ENCODE results near the gene SLC12A3. TPM values are rescaled to one million over a fixed set of nuclear protein-coding genes. Genes with fewer than 3 reads are reported as not detected.

The SLC12A3 gene
- total RNA-seq, 2 donors from 2014 or later: not detected

DNA sequence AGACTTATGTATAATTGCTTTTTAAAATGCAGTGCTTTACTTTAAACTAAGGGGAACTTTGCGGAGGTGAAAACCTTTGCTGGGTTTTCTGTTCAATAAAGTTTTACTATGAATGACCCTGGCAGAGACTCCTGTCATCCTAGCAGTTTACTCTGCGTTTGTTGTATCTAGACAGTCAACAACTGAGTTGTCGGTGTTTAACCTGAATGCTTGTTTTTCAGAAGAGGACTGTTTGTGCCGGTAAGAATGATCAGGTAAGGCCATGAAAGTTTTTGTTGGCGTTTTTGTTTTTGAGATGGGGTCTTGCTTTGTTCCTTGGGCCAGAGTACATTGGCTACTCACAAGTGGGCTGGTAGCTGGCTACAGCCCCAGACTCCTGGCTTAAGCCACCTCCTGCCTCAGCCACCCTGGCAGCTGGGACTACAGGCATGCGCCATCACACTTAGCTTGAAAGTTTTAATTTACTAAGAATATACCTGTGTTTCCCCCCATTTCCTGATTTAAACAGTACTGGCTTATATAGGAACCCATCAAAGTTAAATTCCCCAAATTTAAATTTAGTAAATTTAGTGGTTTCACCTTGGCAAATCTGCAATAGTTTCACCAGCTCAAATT, 78.9 kb downstream of the SLC12A3 start:
- H3K9me3 ChIP-seq (ENCODE audit: control insufficient read depth, low read length, poor library complexity, severe bottlenecking): no peaks in the 10 kb centered on the region
- ATAC-seq (no peak), DNase-seq (no peak)
- Mint-ChIP-seq H3K4me1 (peaks cover 21% of the 10 kb centered on the region), H3K27ac (peak overlapping the region; percentile 86), H3K36me3 (ENCODE audit: low read depth) (peaks cover 3% of the 10 kb centered on the region), H3K4me3 (no peak overlapping the region), H3K27me3 (no peaks in the 10 kb centered on the region)

DNA sequence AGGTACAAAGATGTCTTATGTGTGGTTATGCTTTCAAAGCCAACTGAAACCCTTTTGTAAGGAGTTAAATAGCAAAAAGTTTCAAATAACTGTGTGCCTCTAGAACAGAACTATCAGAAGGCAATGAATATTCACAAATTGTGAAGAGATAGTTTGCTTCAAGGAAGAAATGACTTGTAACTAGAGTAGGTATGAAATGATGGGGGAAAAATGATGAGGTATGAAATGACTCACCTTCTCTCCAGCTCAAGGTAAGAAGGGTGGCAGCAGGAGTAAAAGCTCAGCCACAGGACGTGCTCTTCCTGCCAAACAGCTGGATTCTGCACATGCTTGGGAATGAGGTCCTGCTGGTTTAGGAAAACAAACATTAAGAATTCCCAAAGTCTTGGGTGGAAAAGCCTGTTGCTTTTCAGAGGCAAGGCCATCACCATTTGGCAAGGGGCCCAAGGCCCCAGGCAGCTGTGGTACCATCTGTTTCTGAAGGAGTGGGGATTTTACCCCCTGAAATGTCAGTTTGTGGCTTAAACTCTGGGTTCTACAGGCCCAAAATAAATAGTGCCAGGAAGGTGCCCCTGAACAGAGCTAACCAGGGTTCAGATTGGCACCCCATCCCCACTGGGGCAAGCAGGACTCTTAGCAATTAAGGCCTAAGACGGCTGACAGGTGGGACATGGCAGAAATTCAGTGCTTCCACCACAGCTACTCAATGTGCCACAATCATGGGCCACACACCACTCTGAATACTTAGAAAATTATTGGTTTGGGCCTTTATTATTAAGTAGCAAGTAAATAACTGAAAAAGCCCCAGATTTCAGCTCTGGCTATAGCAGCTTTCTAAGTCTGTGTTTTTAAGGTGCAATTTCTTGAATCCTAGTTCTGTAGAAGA, 80.2 kb downstream of the SLC12A3 start:
- Mint-ChIP-seq H3K36me3 (ENCODE audit: low read depth) (peaks cover 3% of the 10 kb centered on the region), H3K4me1 (peaks cover 12% of the 10 kb centered on the region), H3K27ac (peak overlapping the region; percentile 86), H3K27me3 (no peaks in the 10 kb centered on the region), H3K4me3 (no peak overlapping the region)
- ATAC-seq (no peak), DNase-seq (no peak)
- no peaks in the 10 kb centered on the region for H3K9me3 ChIP-seq (ENCODE audit: control insufficient read depth, low read length, poor library complexity, severe bottlenecking)

DNA sequence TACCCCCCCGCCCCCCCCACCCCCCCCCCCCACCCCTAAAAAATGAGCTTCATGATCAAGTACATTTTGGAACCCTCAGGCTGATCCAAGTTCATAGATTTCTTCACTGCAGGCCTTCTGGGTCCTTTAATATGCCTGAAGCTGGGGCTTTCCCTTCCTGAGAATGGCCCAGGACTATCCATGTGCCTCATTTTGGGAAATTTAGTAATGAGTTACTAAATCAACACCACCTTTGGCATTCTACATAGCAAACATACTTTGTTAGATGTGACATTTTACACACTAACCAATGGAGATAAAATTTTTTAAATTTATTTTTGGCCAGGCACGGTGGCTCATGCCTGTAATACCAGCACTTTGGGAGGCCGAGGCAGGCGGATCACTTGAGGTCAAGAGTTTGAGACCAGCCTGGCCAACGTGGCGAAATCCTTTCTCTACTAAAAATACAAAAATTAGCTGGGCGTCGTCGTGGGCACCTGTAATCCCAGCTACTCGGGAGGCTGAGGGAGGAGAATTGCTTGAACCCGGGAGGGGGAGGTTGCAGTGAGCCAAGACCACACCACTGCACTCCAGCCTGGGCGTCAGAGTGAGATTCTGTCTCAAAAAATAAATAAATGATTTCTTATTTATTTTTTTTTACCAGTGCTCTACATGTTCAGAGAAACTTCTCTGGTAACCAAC, 81.0 kb downstream of the SLC12A3 start:
- peaks cover 3% of the 10 kb centered on the region for H3K36me3 Mint-ChIP-seq (ENCODE audit: low read depth)
- peaks cover 17% of the 10 kb centered on the region for H3K4me1 Mint-ChIP-seq

DNA sequence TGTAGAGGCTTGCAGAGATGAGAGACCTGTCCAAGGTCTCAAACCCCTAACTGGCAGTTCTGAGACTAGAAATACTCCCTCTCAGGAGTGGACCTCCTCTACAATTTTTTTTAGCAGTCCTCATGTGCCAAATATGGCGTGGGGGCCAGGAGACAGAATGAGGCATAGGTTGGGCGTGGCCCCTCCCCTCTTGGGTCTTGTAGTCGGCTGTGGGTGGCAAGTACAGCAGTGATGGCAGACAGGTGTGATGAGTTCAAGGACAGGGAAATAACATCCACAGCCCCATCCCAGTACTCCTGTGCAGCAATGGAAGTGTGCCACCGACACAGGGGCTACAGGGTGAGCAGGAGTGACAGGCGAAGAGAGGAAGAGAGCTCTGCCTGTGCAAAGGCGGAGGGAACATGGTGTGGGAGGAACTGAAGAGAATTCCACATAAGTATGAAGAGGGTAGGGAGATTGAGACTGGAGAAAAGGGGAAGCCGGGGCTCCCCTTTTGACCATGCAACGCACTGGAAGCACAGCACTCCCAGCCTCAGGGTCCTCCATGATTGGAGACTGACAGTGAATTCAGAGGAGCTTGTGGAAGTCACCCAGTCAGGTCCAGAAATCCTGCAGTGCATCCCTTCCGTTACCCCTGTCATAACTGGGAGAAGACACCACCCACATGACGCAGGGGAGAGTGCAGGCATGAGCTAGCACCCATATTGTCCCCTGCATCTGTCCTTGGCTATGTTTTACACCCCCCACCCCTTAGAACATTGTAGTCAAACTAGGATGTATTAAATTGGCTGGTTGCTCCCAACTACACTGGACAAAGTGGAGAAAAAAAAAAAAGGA, 82.0 kb downstream of the SLC12A3 start:
- H3K36me3 Mint-ChIP-seq (ENCODE audit: low read depth): peaks cover 3% of the 10 kb centered on the region
- DNase-seq (no peak), ATAC-seq (no peak)
- H3K27me3 Mint-ChIP-seq: no peaks in the 10 kb centered on the region
- no peaks in the 10 kb centered on the region for H3K9me3 ChIP-seq (ENCODE audit: control insufficient read depth, low read length, poor library complexity, severe bottlenecking)
- no peak overlapping the region for H3K27ac Mint-ChIP-seq
- peaks cover 21% of the 10 kb centered on the region for H3K4me1 Mint-ChIP-seq
- H3K4me3 Mint-ChIP-seq: no peak overlapping the region

More for the DNA sequence above, 81.0 kb downstream of the SLC12A3 start:
- no peak overlapping the region for H3K4me3 Mint-ChIP-seq
- H3K27me3 Mint-ChIP-seq: no peaks in the 10 kb centered on the region
- H3K9me3 ChIP-seq (ENCODE audit: control insufficient read depth, low read length, poor library complexity, severe bottlenecking): no peaks in the 10 kb centered on the region
- no peak for ATAC-seq
- no peak for DNase-seq
- no peak overlapping the region for H3K27ac Mint-ChIP-seq

DNA sequence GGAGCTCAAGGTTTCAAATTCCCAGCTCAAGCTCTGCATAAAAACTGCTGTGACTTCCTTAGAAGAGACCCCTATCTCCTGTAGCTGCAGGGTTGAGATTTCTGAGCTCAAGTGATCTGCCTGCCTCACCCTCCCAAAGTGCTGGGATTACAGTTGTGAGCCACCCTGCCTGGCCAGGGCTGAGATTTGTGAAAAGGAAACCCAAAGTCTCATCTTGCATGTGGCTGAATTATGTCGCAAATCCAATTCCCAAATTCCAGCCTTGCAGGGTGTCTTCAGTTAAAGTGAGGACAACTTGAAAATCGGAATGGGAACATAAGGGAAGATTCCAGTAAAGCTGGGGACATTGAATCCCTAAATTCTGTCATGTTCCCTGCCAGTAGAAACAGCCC, 82.6 kb downstream of the SLC12A3 start:
- peak overlapping the region; percentile 69 for H3K27ac Mint-ChIP-seq
- no peaks in the 10 kb centered on the region for H3K27me3 Mint-ChIP-seq
- H3K4me3 Mint-ChIP-seq: no peak overlapping the region
- no peaks in the 10 kb centered on the region for H3K9me3 ChIP-seq (ENCODE audit: control insufficient read depth, low read length, poor library complexity, severe bottlenecking)
- peaks cover 21% of the 10 kb centered on the region for H3K4me1 Mint-ChIP-seq
- peaks cover 3% of the 10 kb centered on the region for H3K36me3 Mint-ChIP-seq (ENCODE audit: low read depth)
- DNase-seq (no peak), ATAC-seq (no peak)

DNA sequence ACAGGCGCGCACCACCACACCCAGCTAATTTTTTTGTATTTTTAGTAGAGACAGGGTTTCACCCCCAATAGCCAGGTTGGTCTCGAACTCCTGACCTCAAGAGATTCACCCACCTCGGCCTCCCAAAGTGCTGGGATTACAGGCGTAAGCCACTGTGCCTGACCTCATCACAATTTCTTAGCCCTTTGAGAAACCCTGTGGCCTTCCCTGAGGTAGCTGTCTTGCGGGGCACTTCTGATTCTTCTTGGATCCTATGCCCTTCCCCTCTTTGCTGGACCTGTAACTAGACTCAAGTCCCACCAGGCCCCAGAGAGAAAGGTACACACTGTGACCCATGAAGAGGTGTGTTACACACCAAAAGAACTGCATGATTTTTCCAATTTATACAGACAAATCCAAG, 83.2 kb downstream of the SLC12A3 start:
- Mint-ChIP-seq H3K27ac (peak overlapping the region; percentile 69), H3K36me3 (ENCODE audit: low read depth) (peaks cover 3% of the 10 kb centered on the region), H3K4me1 (peaks cover 18% of the 10 kb centered on the region), H3K27me3 (no peaks in the 10 kb centered on the region), H3K4me3 (no peak overlapping the region)
- no peak for ATAC-seq
- DNase-seq: no peak
- H3K9me3 ChIP-seq (ENCODE audit: control insufficient read depth, low read length, poor library complexity, severe bottlenecking): no peaks in the 10 kb centered on the region

DNA sequence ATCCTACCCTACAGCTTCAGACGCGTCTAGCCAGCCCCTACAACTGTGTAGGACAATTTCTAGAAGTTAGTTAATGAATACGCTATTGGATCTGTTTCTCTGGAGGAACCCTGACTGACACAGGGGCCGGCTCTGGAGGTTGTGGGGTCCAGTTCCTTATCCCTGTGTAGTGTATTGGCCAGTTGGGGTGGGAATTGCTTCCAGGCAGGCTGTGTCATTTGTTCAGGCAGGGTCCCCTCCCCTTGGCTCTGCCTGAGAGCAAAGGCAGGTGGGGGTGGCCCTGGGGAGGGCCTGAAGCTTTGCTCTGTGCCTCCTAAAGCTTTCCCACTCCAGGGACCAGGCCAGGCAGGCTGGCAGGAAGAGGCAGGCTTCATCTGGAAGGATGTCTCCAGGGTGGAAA, 85.0 kb downstream of the SLC12A3 start:
- no peaks in the 10 kb centered on the region for H3K9me3 ChIP-seq (ENCODE audit: control insufficient read depth, low read length, poor library complexity, severe bottlenecking)
- Mint-ChIP-seq H3K4me1 (peaks cover 14% of the 10 kb centered on the region), H3K27ac (peak overlapping the region; percentile 92), H3K4me3 (no peak overlapping the region), H3K27me3 (no peaks in the 10 kb centered on the region), H3K36me3 (ENCODE audit: low read depth) (peaks cover 3% of the 10 kb centered on the region)
- no peak for ATAC-seq
- DNase-seq: no peak

DNA sequence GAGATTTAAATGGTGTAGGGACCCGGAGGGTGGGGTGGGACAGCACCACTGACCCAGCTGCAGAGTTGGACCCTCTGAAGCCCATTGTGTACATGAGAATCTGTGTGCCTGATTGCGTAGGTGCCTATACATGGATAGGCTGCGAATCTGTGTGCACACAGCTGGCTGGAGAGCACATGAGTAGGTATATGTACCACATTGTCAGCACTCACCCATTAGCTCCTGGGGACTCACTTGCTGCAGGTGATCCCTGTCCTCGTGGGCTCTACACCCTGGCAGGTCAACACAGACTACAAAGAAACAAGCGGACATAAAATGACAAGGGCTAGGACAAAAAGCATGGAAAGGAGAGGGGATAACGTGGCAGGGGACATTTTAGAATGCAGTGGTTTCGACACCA, 85.4 kb downstream of the SLC12A3 start:
- no peaks in the 10 kb centered on the region for H3K27me3 Mint-ChIP-seq
- H3K27ac Mint-ChIP-seq: peak overlapping the region; percentile 92
- no peak overlapping the region for H3K4me3 Mint-ChIP-seq

DNA sequence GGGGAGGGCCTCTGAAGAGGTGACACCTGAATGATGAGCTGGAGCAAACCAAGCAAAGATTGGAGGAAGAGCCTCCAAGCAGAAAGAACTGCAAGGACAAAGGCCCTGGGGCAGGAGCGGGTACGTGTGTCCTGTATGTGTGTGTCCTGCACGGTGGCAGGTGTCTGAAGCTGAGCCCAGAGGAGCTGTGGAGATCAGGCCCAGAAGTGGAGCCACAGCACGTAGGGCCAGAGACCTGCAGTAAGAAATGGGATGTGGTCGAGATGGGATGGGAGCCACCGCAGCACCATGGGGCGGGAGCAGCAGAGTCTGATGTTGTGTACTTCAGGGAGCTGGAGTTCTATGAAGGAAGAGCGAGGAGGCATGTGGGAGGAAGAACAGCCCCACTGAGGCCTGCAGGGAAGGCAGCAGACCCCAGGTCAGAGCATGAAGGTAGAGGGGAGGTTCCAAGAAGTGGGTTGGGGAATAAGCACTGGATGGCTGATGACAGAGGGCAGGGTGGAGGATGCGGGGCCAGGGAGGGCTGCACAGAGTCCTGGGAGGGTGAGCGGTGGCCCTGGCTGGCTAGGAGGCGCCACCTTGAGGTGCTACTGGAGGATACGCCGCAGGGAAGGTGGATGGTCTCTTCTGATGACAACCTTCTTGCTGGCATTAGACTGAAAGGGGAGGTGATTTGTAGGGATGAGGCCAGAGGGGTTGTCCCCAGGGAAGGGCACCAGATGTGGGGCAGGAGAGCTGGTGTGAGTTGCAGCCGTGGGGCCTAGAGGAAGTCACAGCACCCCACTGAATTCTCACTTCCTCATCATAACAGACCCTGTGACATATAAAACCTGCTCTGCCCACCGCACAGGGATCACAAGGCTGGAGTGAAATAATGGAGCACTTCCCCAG, 86.1 kb downstream of the SLC12A3 start:
- H3K9me3 ChIP-seq (ENCODE audit: control insufficient read depth, low read length, poor library complexity, severe bottlenecking): no peaks in the 10 kb centered on the region
- Mint-ChIP-seq H3K36me3 (ENCODE audit: low read depth) (peaks cover 3% of the 10 kb centered on the region), H3K27ac (peak overlapping the region; percentile 92), H3K4me1 (peaks cover 14% of the 10 kb centered on the region), H3K4me3 (no peak overlapping the region), H3K27me3 (no peaks in the 10 kb centered on the region)
- DNase-seq (peak; percentile 23 to 30 (median 28)), ATAC-seq (peak; percentile 79)

More for the DNA sequence above, 85.4 kb downstream of the SLC12A3 start:
- Mint-ChIP-seq H3K4me1 (peaks cover 14% of the 10 kb centered on the region), H3K36me3 (ENCODE audit: low read depth) (peaks cover 3% of the 10 kb centered on the region)
- ATAC-seq (no peak), DNase-seq (no peak)
- no peaks in the 10 kb centered on the region for H3K9me3 ChIP-seq (ENCODE audit: control insufficient read depth, low read length, poor library complexity, severe bottlenecking)

DNA sequence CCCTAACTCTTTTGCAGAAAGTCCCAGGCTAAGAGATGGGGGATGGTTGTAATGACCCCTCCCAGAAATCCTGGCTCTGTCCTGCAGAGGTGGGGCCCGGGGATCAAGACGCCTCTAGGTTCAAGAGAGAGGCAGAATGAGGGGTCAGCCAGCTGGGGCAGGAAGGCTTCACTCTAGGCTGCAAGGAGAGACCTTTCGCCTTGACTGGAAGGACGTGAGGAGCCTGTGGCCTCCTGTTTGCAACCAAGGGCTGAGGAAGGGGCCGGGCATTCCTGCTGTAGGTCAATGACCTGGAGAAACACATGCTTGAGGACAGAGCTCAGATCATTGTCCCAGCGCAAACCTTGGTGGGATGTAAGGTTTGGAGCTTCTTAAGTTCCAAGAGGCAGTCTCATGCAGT, 88.0 kb downstream of the SLC12A3 start:
- Mint-ChIP-seq H3K27me3 (no peaks in the 10 kb centered on the region), H3K36me3 (ENCODE audit: low read depth) (no peaks in the 10 kb centered on the region), H3K4me1 (peaks cover 12% of the 10 kb centered on the region), H3K4me3 (no peak overlapping the region), H3K27ac (no peak overlapping the region)
- DNase-seq (no peak), ATAC-seq (no peak)
- H3K9me3 ChIP-seq (ENCODE audit: control insufficient read depth, low read length, poor library complexity, severe bottlenecking): no peaks in the 10 kb centered on the region

DNA sequence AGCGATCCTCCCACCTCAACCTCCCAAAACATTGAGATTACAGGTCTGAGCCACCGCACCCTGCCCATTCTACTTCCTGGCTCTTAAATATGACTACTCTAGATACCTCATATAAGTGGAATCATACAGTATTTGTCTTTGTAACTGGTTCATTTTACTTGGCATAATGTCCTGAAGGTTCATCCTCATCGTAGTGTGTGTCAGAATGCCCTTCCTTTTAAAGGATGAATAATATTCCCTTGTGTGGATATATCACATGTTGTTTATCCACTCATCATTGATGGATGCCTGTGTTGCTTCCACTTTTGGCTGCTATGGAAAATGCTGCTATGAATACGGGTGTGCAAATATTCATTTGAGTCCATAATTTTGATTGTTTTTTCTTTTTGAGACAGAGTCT, 91.1 kb downstream of the SLC12A3 start:
- Mint-ChIP-seq H3K4me1 (peaks cover 4% of the 10 kb centered on the region), H3K4me3 (no peak overlapping the region)
- DNase-seq: no peak

DNA sequence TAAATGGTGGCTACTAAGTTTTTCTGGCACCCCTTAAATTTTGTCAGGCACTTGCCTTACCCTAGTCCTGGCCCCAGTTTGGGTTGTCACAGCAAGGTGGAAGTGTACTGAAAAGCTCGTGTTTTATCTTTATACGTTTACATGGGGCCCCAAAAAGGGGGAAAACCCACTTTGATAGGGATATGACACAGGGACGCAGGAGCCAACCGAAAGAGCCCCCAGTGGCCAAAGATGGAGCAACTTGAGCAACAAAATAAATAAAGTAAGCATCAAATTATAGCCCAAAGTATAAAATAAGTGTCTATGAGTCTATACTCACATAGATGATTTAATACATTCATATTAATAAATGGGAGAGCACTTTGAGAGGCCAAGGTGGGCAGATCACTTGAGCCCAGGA, 91.7 kb downstream of the SLC12A3 start:
- DNase-seq (no peak), ATAC-seq (peak; percentile 52)
- H3K4me1 Mint-ChIP-seq: no peaks in the 10 kb centered on the region
- no peaks in the 10 kb centered on the region for H3K27me3 Mint-ChIP-seq
- no peak overlapping the region for H3K27ac Mint-ChIP-seq
- H3K36me3 Mint-ChIP-seq (ENCODE audit: low read depth): no peaks in the 10 kb centered on the region
- H3K9me3 ChIP-seq (ENCODE audit: control insufficient read depth, low read length, poor library complexity, severe bottlenecking): no peaks in the 10 kb centered on the region
- no peak overlapping the region for H3K4me3 Mint-ChIP-seq

More for the DNA sequence above, 91.1 kb downstream of the SLC12A3 start:
- H3K36me3 Mint-ChIP-seq (ENCODE audit: low read depth): no peaks in the 10 kb centered on the region
- no peak for ATAC-seq
- H3K27me3 Mint-ChIP-seq: no peaks in the 10 kb centered on the region
- no peak overlapping the region for H3K27ac Mint-ChIP-seq
- no peaks in the 10 kb centered on the region for H3K9me3 ChIP-seq (ENCODE audit: control insufficient read depth, low read length, poor library complexity, severe bottlenecking)

All from T-helper 17 cell (primary cell).